Measurements from ENCODE around the gene GPS1.

The GPS1 gene

DNA sequence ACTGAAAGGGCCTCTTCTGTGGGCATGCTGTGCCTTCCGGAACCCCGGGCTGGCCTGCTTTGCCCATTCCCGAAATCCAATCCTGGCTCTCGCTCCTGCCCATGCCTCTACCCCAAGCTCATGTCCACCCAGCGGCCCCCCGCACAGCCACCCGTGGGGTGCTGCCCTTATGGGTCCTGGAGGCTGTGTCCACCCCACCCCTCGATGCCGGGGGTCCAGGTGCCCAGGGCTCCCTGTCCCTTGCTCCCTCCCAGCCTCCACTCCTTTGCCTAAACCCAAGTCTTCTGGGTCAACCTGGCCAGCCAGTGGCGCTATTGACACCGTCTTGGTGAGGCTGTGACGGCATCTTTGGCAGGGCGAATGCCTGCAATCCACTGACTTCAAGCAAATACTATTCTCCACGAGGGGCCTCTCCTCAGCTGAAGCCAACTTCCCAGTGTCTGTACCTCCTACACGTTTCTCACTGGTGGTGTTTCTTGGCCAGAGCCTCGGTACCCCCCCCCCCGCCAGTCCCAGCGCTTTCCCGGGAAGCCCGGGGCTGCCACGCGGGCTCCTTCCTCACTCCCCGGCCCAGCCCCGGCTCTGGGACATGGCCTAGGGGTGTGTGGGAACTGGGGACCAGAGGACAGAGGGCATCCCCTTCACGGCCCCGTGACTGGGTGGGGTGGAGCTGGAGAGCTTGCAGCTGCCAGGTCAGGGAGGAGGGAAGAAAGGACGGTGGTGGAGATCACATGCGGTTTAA is 26.1 kb downstream of the GPS1 start:
- DNase-seq: no peak

DNA sequence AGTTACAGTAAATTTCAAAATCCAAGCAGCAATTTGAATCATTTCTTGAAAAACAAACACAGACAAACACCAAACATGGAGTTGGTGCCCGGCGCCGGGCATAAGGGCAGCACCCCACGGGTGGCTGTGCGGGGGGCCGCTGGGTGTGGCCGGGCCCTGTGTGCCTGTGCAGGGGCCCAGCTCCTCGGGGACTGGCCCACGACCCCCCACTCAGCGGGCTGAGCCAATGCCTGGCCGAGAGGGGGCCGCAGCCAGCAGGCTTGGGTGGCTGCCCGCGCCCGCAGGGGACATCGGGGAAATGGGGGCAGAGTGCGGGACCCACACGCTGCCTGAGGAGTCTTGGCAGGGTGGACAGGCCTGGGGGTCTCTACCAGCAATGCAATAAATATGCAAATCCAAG is 26.7 kb downstream of the GPS1 start:
- DNase-seq: no peak

GRCh38 chr17:82079001-82079677 is 27.4 kb downstream of the GPS1 start:
- no peak for DNase-seq

GRCh38 chr17:82080048-82080788 is 28.5 kb downstream of the GPS1 start:
- DNase-seq: no peak

- no peak for DNase-seq
Observed at GRCh38 chr17:82080789-82081464, 29.2 kb downstream of the GPS1 start.

GRCh38 chr17:82081546-82081945 is 29.8 kb downstream of the GPS1 start:
- no peak for DNase-seq

- no peak for DNase-seq
Observed at GRCh38 chr17:82081966-82082365, 30.3 kb downstream of the GPS1 start.

- no peak for DNase-seq
Observed at GRCh38 chr17:82082456-82082855, 30.8 kb downstream of the GPS1 start.

- no peak for DNase-seq
Observed at GRCh38 chr17:82083009-82083408, 31.3 kb downstream of the GPS1 start.

- DNase-seq: no peak
Observed at GRCh38 chr17:82083533-82084359, 32.0 kb downstream of the GPS1 start.

- DNase-seq: no peak
Observed at GRCh38 chr17:82084373-82085030, 32.8 kb downstream of the GPS1 start.

GRCh38 chr17:82085031-82085861 is 33.5 kb downstream of the GPS1 start:
- no peak for DNase-seq

DNA sequence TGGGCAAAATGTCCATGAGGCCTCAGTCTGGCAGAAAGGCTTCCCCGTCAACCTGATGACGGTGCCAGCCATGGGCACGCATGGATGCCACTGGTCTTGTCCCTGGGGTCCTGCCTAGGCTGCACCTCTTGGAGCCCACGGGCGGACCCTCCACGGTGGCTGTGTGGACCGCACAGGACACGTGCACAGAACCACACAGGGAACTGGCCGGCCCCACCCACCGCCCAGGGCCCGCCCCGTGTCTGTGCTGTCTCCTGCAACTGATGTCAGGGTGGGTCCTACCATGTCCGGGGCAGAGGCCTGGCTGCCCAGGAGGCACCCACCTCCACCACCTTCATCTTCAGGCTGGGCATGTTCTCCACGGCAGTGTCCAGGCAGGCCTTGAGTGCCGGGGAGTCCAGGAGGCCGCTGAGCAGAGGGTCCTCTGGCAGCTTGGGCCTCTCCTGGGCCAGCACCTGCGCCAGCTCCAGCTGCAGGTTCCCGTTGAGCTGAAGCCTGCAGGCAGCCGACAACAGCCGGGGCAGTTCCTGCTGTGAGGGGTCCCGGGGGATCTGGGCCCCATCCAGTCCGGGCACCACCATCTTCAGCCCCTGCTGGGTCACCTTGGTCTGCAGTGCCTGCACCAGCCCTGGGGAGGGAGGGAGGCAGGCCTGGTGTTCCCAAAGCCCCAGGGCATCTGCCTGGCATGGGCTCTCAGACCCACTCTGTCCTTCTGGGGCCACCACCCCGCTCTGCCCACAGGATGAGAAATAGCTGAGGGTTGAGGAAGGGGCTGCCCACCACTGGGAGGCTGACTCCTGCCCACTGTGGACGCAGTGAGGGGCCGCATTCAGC is 34.5 kb downstream of the GPS1 start:
- no peak for DNase-seq

DNA sequence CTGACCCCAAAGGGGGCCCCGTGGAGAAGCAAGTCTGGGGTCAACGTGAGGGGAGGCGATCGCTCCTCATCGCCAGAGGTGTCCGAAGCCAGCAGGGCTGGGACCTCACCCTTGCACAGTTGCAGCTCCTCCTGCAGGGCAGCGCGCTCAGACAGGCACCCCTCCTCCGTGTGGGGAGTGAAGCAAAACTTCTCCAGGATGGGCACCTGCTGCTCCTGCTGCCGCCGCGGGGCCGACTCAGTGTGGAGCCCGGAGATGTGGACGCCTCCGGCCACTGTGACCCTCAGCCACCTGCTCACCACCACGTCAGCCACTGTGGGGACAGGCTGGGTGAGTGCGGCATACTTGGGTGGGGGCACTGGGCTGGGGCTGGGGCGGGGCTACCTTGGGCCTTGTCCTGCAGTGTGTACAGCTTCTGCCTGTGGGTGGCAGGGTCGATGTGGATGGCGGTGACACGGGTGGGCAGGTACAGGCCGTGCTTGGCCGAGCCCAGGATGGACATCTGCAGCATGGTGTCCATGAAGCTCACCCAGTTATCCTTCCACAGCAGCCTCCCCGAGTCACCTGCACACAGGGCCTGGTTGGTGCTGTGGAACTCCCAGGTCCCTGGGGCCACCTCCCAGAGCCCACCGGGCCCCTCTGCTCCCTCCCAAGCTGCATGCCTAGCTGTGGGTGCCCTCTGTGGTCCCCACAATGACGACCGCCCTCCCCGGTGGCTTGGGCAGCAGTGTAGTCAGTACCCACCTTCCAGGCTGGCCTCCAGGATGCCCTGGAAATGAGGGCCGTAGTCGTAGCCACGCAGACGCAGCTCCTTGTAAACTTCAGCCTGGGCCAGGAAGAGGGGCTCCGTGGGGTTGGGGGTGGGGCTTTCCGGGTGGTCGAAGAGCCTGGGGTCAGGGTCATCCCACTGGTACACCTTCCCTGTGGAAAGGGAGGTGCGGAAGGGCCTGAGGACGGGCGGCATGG is 35.5 kb downstream of the GPS1 start:
- DNase-seq: no peak

DNA sequence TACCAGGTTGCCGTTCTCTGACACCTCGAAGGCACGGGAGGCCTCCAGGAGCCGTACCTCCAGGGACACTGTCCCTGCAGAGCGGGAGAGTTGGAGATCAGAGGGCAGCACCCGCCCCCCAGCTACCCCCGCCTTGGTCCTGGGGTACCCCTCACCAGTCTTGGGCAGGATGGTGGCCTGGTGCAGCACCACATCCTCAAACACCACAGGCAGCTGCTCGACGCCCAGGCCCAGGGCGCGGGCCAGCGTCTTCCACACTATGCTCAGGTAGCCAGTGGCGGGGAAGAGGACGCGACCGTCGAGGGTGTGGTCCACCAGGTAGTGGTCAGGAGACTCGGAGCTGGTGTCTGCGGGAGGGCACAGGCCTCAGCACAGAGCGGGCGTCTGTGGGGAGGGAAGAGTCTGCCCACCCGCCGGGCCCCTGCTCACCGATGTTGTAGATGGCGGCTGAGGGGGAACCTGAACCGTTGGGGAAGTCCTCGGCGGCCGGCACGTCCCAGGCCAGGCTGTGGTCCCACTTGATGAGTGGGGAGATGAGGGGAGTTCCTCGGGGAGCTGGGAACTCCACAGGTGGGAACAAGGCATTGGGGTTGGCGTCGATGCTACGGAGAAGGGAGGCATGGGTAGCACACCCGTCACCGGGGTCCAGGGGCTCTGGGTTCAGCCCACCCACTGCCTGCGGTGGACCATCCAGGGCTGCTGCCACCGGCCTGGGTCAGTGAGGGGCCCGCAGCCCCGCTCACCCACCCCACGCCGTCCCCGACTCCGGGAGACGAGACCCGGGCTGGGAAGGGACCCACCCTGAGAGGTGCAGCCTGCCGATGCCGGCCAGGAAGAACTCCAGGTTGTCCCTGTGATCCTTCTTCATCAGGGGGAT is 36.5 kb downstream of the GPS1 start:
- DNase-seq: no peak

GRCh38 chr17:82088838-82089722 is 37.4 kb downstream of the GPS1 start:
- DNase-seq: no peak

Data from right kidney (tissue), 1 donor.